HG03108 (cell line): ENCODE measurements around the gene NATD1.

ENCODE experiments used
- ATAC-seq: cut with Tn5 transposase; IDR thresholded peaks from one replicate; pipeline ENCODE4 v1.9.1; 2021; ENCODE audit warnings: moderate library complexity; ENCODE audit not compliant: unreplicated experiment

Gene NATD1

DNA sequence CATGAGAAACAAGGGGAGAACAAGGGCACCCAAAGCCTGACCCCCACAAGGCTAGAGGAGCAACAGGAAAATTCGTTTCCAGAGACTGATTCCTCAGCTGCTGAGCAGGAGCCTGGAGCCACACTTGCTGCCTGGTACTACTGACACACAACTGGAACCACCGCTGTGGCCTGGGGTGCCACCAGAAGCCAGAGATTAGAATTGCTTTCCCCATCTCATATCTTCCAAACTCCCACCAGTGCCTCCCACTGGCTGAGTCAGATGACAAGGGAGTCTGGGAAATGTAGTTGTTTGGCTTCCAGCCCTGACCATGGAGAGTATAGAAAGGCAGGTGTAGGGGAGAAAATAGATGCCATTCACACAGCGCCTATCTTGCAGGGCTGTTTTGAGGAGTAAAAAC lies 35.1 kb downstream of the NATD1 start:
- no peak for ATAC-seq

DNA sequence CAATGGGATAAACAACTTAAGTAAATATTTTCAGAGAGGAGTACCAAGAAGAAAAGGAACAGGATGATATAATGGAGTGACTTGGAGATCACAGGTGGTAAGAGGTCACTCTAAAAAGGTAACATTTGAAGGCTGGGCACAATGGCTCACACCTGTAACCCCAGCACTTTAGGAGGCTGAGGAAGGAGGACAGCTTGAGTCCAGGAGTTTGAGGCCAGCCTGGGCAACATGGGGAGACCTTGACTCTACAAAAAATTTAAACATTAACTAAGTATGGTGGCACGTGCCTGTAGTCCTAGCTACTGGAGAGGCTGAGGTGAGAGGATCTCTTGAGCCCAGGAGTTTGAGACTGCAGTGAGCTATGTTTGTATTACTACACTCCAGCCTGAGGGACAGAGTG lies 35.9 kb downstream of the NATD1 start:
- no peak for ATAC-seq

DNA sequence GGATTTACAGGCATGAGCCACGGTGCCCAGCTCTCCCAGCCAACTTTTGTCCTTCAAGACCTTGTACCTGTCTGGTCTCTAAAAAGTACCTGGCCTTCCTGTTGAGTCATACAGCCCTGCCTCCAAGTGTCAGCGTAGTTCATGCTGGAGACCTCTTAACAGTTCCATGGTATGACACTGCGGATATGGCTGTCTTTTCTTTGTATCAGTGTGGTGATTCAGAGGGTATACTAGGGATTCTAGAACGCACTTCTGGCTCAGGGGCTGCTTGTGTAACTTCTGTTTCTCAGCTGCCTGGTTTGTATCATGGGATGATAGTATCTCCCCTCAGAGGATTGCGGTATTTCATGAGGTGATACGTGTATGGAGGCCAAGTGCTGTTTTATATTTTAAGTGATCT lies 37.3 kb downstream of the NATD1 start:
- no peak for ATAC-seq

DNA sequence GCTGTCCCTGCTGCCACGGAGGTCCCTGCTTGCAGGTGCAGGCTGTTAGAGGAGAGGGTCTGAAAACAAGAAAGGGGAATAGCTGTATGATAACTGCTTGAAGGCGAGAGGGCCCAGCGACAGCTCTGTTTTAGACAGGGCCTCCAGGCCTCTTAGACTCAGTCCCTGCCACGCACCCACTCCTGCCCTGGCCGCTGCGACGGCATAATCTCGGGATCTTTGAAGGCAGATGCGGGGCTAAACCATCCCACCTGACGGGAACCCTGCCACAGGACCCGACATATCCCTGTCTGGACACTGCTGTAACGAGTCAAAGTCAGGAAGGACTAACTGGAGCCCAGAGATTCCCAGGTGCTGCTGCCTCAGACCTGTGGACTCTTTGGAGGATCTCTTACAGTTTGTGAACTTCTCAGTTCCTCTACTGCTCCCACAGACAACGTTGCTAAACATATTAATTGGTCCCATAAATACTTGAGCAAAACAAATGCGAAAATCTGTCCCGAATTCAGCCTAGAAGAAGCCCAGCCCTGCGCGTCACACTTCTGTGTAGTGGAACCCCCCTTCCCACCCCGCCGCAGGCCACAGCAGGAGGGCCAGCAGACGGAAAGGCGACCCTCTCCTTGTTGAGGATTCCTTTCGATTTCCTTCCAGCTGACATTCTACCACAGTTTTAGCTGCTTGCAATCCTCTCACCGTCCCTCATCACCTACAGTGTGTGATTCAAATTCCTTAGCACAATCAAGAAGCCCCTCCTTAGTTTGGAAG lies 38.3 kb downstream of the NATD1 start:
- peak; percentile 6 for ATAC-seq

DNA sequence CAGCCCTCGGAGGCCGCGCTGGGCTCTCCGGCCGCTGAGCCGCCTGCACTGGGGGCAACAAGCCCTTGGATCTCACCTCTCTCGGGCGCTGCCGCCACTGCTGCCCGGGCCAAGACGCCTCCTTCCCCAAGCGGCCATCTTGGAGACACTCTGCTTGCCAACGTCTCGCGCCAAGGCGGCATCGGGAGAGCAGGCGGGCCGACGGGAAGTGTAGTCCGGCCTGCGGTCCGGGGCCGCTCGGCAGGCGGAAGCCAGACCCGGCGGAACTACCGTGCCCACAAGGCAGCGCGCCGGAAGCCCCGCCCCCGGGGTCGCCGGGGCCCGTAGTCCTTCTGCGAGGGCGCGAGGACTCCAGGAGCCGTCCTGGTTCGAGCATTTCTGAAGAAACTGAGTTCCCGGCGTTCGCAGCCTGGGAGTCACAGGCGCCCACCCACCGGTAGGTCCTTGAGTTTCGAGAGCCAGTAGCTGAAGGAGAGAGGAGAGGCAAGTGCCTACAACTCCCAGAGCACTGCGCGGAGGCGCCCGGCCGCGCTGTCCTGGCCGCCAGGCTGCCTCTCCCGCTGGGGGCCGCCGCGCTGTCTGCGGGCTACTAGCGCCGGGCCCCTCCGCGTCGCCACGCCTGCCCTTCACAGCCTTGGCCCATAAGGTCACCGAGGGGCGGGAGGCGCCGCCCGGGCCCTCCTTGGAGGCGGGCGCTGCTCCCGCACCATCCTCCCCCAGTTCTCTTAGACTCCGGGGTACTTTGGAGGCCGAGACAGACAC lies 39.0 kb downstream of the NATD1 start, which contains the start of gene TMEM11:
TMEM11 (minus strand) TSS at position 147 of the 762 bp plus-strand sequence; CDS start at position 138, 9 bp downstream.
- ATAC-seq: peak; percentile 89

DNA sequence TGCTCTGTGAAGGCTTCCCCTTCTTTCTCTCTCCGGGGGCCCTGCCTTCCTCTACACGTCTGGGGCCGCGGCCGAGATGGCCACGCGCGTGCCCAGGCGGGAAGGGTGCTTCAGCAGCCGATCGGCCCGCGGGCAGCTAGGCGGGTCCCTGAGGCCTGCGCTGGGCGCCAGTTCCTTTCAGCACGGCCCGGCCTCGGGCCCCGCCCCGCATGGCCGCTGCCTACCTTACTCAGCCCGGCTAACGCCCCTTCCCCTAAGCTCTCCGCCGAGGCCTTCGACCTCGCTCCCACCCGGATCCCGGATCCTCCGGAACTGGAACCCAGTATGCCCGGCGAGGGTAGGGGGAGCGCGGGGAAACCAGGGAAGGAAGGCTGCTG lies 39.6 kb downstream of the NATD1 start:
- peak; percentile 5 for ATAC-seq

DNA sequence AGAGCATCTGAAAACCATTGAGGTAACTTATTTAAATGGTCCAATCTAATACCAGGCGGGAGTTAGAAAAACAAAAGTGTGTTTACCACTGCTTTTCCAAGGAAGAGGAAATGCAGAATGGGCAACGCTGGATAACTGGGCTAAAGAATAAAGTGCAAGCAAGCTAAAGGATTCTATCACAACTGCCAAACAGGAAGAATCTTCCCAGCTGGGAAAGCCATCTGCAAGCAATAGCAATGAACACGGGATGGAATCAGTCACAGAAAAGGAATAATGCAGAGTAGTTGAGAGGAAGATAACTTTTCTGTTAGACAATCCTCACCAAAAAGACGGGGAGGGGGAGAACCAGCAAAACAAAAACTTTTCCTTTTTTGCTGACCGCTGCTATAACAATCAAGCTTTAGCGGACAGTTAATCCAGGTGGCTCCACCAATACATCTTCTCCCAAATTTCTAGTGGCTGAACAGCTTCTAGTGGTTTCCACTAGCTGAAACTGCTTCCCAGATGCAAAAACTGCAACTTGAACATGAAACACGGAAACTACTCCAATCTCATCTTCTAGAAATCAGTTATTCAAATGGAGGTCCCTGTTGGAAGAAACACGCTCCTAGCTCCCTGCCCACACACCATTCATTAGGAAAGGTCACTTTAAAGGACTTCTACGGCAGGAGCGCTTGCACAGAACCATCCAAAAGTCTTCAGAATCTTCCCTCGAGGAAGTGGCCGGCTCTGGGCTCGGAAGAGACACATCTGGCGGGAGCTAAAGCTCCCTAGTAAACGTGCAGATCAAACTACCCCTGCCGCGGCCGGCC lies 40.2 kb downstream of the NATD1 start:
- ATAC-seq: no peak

DNA sequence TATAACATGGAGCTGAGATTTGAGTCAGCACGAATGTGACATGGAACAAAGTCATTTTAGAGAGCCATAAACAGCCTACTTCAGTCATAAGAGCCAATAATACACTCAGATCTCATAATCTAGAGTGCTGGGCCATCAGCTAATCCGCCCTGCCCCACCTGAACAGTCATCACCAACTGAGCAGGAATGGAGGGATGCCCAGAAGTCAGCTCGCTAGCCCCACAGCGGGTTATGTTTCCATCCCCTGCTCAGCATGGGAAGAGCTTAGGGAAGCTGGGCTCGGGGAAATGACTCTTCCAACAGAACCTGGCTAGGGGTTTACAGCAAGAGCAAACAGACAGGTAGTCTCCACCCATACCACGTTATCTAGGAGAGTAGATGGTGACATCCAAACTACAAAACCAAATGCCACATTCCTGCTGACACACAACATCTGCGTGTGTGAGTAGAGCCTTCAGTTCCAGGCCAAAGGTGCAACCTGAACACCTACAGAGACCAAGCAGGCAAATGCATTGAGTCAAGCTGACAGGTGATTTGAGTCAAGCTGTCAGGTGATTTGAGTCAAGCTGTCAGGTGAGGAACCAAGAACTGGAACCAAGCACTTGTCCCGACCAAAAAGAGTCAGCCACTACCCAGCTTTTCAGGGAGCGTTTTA lies 41.3 kb downstream of the NATD1 start:
- ATAC-seq: no peak

DNA sequence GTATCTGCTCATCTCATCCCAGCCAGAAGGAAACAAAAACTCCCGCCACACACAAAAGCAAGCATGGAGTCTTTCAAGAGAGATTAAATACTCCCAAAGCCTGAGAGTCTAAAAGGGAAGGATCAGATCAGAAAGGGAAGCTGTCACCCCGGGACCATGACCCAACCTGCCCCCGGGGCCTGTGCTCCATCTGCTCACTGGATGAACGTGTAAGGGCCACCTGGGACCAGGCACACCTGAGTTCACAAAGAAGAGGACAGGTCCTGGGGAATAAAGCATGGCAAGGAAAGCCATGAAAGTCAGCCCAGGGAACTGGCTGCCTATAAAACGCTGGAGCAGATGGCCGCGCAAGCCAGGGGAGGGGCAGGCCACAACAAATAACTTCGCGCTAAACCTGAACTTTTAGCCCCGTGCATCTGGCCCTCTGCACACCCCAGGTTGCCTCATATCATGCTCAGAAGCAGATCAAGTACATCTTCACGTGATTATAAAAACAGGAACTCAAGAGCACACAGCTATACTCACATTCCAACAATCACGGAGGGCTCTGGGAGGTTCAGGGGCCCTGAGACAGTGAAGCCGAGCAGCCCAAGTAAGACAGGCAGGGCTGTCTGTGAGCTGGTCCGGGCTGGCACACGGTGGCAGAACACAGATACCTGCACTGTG lies 42.7 kb downstream of the NATD1 start:
- no peak for ATAC-seq

DNA sequence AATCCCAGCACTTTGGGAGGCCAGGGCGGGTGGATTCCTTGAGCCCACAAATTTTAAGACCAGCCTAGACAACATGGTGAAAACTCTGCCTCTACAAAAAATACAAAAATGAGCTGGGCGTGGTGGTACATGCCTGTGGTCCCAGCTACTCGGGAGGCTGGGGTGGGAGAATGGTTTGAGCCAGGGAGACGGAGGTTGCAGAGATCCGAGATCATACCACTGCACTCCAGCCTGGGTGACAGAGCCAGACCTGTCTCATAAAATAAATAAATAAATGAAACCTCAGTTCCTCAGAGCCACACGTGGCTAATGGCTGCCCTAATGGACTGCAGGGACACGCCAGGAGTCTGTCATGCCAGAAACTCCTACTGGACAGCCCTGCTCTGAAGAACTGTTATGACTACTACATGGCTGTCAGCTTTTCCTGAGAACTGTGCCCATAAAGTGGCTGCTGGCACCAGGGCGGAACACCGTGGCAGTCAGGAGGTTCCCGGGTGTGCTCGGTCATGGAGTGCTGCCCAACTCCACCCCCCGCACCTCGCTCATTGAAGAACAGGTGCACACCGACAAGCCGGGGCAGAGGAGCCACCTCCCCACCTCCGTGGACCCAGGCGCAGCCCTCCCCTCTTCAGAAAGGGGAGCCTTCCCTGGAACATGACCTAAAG lies 43.6 kb downstream of the NATD1 start:
- no peak for ATAC-seq

DNA sequence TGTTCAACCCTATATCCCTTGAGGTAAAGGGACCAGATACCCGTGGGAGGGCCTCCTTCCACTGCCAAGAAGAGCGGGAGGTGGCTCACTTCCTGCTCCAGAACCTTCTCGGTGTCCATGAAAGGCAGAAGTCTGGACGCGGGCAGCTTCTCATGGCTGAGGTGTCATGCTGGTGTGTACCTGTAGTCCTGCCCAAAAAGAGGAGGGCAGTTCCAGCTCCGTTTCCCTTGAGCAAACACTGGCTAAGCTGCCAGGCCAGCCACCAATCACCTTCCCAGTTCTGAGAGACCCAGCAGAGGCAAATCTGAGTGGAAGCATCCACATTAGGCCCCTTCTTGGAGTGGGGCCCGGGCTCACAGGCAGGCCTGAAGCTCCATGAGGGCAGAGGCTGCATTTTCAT lies 44.9 kb downstream of the NATD1 start:
- no peak for ATAC-seq

DNA sequence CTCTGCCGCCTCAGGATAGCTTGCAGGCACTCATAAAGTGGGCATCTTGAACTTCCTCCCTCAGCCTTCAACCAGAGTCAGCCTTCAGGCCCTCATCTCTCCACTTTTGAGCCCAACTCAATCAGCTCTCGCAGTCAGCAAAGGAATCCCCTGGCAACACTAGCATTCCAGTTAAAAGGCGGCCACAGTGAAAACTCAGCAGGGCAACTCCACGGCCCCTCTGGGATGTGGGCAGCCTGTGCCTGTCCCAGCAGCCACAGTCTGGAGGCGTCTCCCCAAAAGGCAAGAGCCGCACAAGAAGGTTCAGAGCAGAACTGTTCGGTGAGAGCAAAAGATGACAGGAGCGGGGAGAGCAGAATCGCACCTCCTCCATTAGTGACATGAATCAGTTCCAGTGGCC lies 48.3 kb downstream of the NATD1 start:
- ATAC-seq: no peak

DNA sequence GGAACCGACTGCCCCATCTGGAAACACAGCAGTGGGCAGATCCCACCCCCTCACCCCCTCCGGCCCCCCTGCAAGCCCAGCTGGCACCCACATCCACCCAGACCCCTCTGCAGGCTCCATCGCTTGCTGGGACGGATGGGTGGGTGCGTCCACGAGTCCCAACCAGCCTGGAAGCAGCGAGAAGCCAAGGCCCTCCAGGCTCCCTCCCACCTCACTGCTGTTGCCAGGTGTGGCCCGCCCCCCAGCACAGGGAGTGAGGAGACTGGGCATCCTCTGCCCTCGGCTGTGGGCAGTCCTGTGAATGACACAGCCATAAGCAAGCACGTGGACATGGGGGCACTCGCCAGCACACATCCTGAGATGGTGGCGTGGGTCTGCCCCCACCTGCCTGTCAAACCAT lies 50.7 kb downstream of the NATD1 start:
- ATAC-seq: no peak

DNA sequence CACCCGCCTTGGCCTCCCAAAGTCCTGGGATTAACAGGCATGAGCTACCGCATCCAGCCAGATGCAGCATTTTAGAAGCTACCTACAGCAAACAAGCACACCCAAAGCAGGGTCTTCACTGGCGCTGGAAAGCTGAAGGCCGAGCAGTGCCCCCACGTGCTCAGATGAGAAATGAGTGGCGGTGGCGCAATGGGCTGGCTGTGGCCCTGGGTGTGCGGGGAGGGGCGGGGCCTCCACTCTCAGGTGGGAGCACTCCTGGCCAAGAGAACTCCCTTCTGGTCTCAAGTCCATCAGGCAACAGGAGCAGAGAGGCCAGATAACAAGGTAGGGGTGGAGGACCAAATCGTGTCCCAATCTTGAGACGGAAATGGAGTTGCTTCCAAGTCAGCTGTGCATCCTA lies 51.3 kb downstream of the NATD1 start:
- no peak for ATAC-seq

DNA sequence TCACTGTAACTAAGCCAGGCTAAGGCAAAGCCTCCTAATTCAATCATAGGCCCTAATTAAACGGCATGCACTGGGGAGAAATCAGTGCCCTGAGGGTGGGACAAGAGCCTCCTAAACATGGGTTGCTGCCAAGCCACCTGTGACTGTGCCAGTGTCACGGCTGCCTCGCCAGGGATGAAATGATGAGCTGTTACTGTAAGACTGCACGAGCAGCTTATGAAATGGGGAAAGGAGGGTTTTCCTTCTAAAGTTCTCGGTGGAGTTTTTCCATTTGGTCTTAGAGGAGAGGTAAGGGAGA lies 52.0 kb downstream of the NATD1 start:
- no peak for ATAC-seq

DNA sequence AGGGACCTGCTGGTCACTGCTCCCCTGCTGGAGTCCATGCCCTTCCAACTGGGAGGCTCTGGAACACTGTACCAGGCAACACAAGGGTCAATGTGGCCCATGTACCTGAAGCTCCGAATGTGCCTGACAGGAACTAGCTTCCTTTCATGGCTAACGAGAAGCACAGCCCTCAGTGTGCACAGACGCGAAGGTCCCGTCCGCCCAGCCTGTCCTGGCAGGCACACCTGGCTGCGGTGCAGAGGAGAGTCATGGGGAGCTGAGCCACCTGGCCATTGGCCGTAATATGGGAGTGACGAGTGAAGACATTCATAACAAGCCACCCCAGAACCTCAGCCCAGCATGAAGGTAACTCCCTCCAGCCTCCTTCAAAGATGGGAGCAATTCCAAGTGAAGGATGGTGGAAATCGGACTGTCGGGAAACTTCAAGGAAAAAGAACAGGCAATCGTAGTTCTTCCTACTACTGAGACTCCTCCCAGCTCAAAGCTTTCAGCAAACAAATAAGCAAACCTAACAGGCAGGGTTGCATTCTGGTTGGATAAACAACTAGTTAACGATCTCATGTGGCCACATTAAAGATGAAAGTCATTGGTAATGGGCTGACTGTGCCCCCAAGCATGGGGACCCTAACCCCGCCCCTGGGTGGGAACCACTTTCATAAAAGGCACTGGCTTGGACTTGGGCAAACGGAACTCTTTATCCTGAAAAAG lies 52.5 kb downstream of the NATD1 start:
- no peak for ATAC-seq

DNA sequence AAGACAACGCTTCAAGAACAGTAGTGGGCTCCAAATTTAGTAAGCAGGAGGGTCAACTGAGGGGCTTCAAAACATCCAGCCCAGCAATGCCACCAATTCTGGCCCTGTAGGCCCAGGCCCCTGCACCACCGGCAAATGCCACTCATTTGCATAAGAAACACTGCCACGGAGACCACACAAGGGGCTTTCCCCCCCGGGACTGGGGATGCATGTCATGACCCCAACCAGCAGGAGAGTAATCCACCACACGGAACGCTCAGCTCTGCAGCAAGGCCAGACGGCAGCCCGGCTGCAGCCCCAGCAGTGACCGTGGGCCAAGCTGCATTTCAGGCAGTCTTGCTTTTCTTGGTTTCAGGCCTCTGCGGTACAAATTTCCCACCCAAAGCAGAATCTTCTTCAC lies 53.4 kb downstream of the NATD1 start:
- no peak for ATAC-seq

DNA sequence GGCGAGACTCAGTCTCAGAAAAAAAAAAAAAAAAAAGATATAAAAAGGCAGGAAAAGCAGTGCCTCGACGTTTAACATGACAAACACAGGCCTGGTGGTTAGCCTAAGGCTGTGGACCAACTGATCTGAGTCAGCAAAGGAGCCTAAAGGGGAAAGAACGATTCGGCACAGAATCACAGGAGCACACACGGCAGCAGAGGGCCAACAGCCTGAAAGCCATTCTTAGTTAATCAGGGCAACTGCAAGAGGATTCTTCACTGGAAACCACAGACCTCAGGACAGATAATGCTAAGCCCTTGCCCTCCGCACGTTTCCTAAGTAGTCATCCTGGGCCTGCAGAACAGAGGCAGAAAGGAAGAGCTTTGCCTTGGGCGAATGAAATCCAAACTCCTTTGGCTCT lies 53.9 kb downstream of the NATD1 start:
- ATAC-seq: no peak

DNA sequence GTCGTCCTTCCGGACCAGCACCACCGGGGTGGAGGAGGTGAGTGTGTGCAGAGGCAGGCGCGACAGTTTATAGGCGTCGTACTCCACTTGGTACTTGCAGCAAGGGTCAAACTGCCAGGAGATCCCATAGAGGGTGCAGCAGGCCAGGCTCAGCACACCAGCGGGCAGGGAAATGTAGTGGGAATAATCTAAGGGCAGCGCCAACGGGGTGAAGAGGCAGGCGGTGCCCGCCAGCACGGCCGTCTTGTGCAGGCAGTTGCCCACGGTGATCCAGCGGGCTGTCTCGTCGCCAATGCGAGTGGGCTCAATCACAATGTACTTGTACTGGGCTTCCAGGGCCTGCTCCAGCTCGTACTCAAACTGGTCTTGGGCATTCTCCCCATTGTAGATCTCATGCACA lies 54.8 kb downstream of the NATD1 start:
- ATAC-seq: no peak

DNA sequence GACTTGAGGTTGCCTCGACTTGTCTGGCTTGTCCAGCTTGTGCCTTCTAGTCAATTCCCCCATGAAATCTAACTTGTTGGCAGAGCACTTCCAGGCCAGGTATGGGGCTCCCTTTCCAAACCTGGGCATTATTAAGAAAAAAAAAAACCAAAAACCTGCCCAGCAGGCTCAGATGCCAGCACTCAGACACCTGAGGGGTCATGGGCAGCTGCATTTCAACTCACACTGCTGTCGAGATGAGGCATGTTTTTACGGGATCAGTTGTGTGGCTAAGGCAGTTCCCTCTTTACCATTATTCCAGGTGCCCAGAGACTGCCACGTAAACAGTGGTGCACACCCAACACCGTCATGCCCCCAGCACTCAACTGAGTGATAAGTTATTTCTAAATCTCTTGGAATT lies 57.1 kb downstream of the NATD1 start:
- no peak for ATAC-seq
